HEK293T (cell line): ENCODE results near the gene ZBTB21.

Experiments used
- CTCF ChIA-PET: fragments of 350-600 bp; formaldehyde crosslinking; extraction: SDS; loops from one replicate; lab custom pipeline; 2021; ENCODE audit warnings: antibody characterized with exemption, inconsistent platforms; lab: Yijun Ruan, JAX
- POLR2A ChIA-PET: fragments of 350-600 bp; formaldehyde crosslinking; extraction: SDS; loops from one replicate; lab custom pipeline; 2020; ENCODE audit warnings: antibody characterized with exemption, inconsistent platforms; lab: Yijun Ruan, JAX
- DNase-seq: peaks from one replicate; pipeline ENCODE4 v3.0.0; 2012; ENCODE audit warnings: mixed read lengths; ENCODE audit errors: extremely low spot score
- ARNT ChIP-seq: fragments of 450-650 bp; IDR thresholded peaks from 2 replicates; pipeline ENCODE4 v1.6.1; 2017; ENCODE audit warnings: mild to moderate bottlenecking
- BHLHE40 ChIP-seq: fragments of 450-650 bp; IDR thresholded peaks from 2 replicates; pipeline ENCODE4 v1.6.1; 2016; ENCODE audit warnings: mild to moderate bottlenecking, moderate library complexity, borderline replicate concordance
- CTBP1 ChIP-seq: fragments of 450-650 bp; IDR thresholded peaks from 2 replicates; pipeline ENCODE4 v1.6.1; 2016; ENCODE audit warnings: borderline replicate concordance
- ELF4 ChIP-seq: fragments of 450-650 bp; IDR thresholded peaks from 2 replicates; pipeline ENCODE4 v1.6.1; 2017; ENCODE audit warnings: antibody characterized with exemption
- FOXA1 ChIP-seq: fragments of 450-650 bp; IDR thresholded peaks from 2 replicates; pipeline ENCODE4 v1.6.1; 2016; ENCODE audit warnings: mild to moderate bottlenecking
- FOXK2 ChIP-seq: fragments of 450-650 bp; IDR thresholded peaks from 2 replicates; pipeline ENCODE4 v1.6.1; 2016; ENCODE audit warnings: mild to moderate bottlenecking
- FOXM1 ChIP-seq: fragments of 450-650 bp; IDR thresholded peaks from 2 replicates; pipeline ENCODE4 v1.6.1; 2017; ENCODE audit warnings: mild to moderate bottlenecking, borderline replicate concordance
- HDGF ChIP-seq: fragments of 450-650 bp; IDR thresholded peaks from 2 replicates; pipeline ENCODE4 v1.6.1; 2017; ENCODE audit warnings: antibody characterized with exemption, borderline replicate concordance
- L3MBTL2 ChIP-seq: fragments of 450-650 bp; conservative IDR thresholded peaks from 2 replicates; pipeline ENCODE4 v1.6.1; 2016; ENCODE audit warnings: mild to moderate bottlenecking
- LEF1 ChIP-seq: fragments of 450-650 bp; IDR thresholded peaks from 2 replicates; pipeline ENCODE4 v1.6.1; 2017; ENCODE audit warnings: mild to moderate bottlenecking, borderline replicate concordance
- NFRKB ChIP-seq: fragments of 450-650 bp; IDR thresholded peaks from 2 replicates; pipeline ENCODE4 v1.6.1; 2016; ENCODE audit warnings: mild to moderate bottlenecking, moderate library complexity
- SP1 ChIP-seq: fragments of 450-650 bp; IDR thresholded peaks from 2 replicates; pipeline ENCODE4 v1.6.1; 2017
- SUZ12 ChIP-seq: fragments of 450-650 bp; IDR thresholded peaks from 2 replicates; pipeline ENCODE4 v1.6.1; 2016; ENCODE audit warnings: mild to moderate bottlenecking
- TARDBP ChIP-seq: fragments of 450-650 bp; IDR thresholded peaks from 2 replicates; pipeline ENCODE4 v1.6.1; 2016
- ZNF384 ChIP-seq: fragments of 450-650 bp; IDR thresholded peaks from 2 replicates; pipeline ENCODE4 v1.6.1; 2016
- TF ChIP-seq, protein P1 (sequence below): fragments of 450-650 bp; IDR thresholded peaks from 2 replicates; pipeline ENCODE4 v1.6.1; 2016

ZBTB21 gene

GRCh38 chr21:42044871-42045495 is 34.8 kb upstream of the ZBTB21 start:
- TF ChIP-seq LEF1 (no peak), SUZ12 (no peak), ELF4 (no peak), CTBP1 (no peak), NFRKB (no peak), TARDBP (no peak), SP1 (no peak), FOXK2 (no peak), ZNF384 (no peak), L3MBTL2 (no peak), ARNT (no peak), FOXA1 (no peak), BHLHE40 (no peak)
- TF ChIP-seq, protein P1, sequence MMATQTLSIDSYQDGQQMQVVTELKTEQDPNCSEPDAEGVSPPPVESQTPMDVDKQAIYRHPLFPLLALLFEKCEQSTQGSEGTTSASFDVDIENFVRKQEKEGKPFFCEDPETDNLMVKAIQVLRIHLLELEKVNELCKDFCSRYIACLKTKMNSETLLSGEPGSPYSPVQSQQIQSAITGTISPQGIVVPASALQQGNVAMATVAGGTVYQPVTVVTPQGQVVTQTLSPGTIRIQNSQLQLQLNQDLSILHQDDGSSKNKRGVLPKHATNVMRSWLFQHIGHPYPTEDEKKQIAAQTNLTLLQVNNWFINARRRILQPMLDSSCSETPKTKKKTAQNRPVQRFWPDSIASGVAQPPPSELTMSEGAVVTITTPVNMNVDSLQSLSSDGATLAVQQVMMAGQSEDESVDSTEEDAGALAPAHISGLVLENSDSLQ = no peak
- ChIA-PET POLR2A (no interaction called here), CTCF (no interaction called here)
- DNase-seq = no peak

DNA sequence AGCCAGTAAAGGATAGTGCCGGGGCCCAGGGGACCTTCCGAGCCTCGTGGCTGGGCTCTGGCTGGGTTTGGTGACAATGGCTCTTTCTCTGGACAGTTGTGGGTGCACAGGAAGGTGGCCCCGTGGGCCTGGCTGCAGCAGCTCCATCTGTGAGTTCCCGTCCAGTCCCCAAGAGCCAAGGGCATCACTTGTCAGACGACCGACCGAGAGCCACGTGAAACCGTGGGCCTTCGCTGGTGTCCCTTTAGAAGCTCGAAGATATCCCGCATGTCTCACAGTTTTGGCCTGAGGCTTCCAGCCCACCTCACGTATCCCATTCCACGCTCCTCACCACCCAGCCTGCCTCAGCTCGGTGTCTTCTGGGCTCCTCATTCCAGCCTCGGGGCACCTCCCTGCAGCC is 33.8 kb upstream of the ZBTB21 start:
- ChIA-PET CTCF (no interaction called here), POLR2A (no interaction called here)
- DNase-seq = no peak
- TF ChIP-seq ELF4 (no peak), FOXK2 (no peak), NFRKB (no peak), TARDBP (no peak), L3MBTL2 (no peak), HDGF (no peak), FOXA1 (no peak), ARNT (no peak), SUZ12 (no peak), SP1 (no peak), BHLHE40 (no peak), FOXM1 (no peak)
- TF ChIP-seq, protein P1 = no peak

DNA sequence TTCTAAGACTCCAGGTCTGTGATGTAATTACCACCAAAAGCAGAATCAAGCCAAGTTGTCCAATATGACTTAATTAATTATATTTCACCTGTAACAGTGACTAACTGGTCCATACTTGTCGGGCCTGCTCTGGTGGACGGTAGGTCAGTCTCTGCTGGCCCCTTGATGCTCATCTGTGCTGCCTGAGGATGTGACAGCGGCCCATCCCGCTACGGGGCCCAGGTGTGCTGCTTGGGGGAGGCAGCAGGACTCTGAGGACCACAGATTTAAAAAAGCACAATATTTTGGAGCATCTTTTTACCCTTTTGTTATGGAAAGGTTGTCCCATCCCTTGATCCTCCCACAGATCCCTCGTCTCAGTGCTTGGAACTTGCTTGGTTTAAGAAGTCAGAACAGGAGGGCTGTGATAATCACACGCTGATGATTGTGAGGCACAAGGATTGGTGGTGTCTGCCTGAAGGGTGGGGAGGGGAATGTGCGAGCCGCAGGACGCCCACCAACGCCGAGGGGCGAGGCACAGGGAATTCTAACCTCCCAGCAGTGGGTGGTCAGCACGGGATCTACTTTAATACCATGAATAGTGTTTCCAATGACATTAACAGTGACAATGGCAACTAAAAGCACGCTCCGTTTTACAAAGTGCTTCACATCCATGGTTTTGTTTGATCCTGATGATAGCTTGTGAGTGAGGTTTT is 33.2 kb upstream of the ZBTB21 start:
- DNase-seq = no peak
- CTCF ChIA-PET = no interaction called here
- POLR2A ChIA-PET = no interaction called here
- TF ChIP-seq NFRKB = no peak
- TF ChIP-seq FOXK2 = no peak
- no peak for TF ChIP-seq CTBP1
- no peak for TF ChIP-seq SP1

GRCh38 chr21:42042651-42043050 is 32.5 kb upstream of the ZBTB21 start:
- POLR2A ChIA-PET = no interaction called here
- DNase-seq = no peak
- TF ChIP-seq SUZ12 (no peak), CTBP1 (no peak), HDGF (no peak), FOXM1 (no peak), FOXK2 (no peak), SP1 (no peak), LEF1 (no peak), TARDBP (no peak), ZNF384 (no peak), ELF4 (no peak), BHLHE40 (no peak), NFRKB (no peak), FOXA1 (no peak), ARNT (no peak), L3MBTL2 (no peak)
- TF ChIP-seq, protein P1 = no peak
- CTCF ChIA-PET = no interaction called here

- TF ChIP-seq SUZ12 (no peak), L3MBTL2 (no peak), HDGF (no peak), NFRKB (no peak), ZNF384 (no peak), FOXA1 (no peak), ARNT (no peak), TARDBP (no peak), SP1 (no peak), FOXM1 (no peak), LEF1 (no peak), BHLHE40 (no peak), FOXK2 (no peak), ELF4 (no peak), CTBP1 (no peak)
- TF ChIP-seq, protein P1 = no peak
- ChIA-PET POLR2A (no interaction called here), CTCF (interaction anchor here (0.7 kb wide), 1 partner anchor 488 kb away, joined by 8 read pairs; no protein-coding TSS in a partner anchor)
- DNase-seq = no peak
Measured at GRCh38 chr21:42041711-42042110, 31.6 kb upstream of the ZBTB21 start.
